Measurements from ENCODE around the gene BAIAP2L2. TPM values are rescaled to one million over a fixed set of nuclear protein-coding genes. Genes with fewer than 3 reads are reported as not detected.

The BAIAP2L2 gene
- total and polyA plus RNA-seq, 2 experiments from 2014 or later, result 3.9 to 5.6 TPM

- Histone ChIP-seq H3K27ac (ENCODE audit: low read depth) (no peak overlapping the region), H2AFZ (no peak overlapping the region)
These were observed 71.3 kb downstream of the BAIAP2L2 start for GRCh38 chr22:38038890-38039812.

More at GRCh38 chr22:38038890-38039812, 71.3 kb downstream of the BAIAP2L2 start:
- TF ChIP-seq EZH2 (IDR thresholded peaks at IDR 0.05; ENCODE audit: low read depth, unreplicated experiment) (no peak), JUNB (IDR thresholded peaks at IDR 0.05; ENCODE audit: unreplicated experiment) (no peak), NANOG (IDR thresholded peaks at IDR 0.05; ENCODE audit: borderline replicate concordance) (no peak), POLR2AphosphoS5 (IDR thresholded peaks at IDR 0.05; ENCODE audit: low read depth) (no peak), ZNF114 (CRISPR knock-in tag; IDR thresholded peaks at IDR 0.05) (no peak), CREB1 (CRISPR knock-in tag; IDR thresholded peaks at IDR 0.05; ENCODE audit: low read depth) (no peak), ZNF462 (CRISPR knock-in tag; IDR thresholded peaks at IDR 0.05) (no peak), STAT1 (IDR thresholded peaks at IDR 0.05; ENCODE audit: unreplicated experiment) (no peak), REST (IDR thresholded peaks at IDR 0.05; ENCODE audit: unreplicated experiment) (no peak), ZNF331 (CRISPR knock-in tag; IDR thresholded peaks at IDR 0.05; ENCODE audit: low read depth) (no peak), ETS1 (IDR thresholded peaks at IDR 0.05) (no peak), CTCF (conservative IDR thresholded peaks at IDR 0.05; ENCODE audit: low read depth in 2 of 2) (no peak), EZH2phosphoT487 (IDR thresholded peaks at IDR 0.05; ENCODE audit: unreplicated experiment) (no peak)
- no peak for ATAC-seq
- H3K4me2 ChIP-seq, result no peak overlapping the region
- Mint-ChIP-seq H3K4me3 (no peak overlapping the region; the same call in 2 of the 3 replicates), H3K27me3 (ENCODE audit: insufficient read depth, low read depth, poor library complexity) (peaks cover 13% of the 10 kb centered on the region), H3K9me3 (no peaks in the 10 kb centered on the region; the same call in 2 of the 3 replicates), H3K4me1 (peaks cover 13% of the 10 kb centered on the region), H3K27ac (no peak overlapping the region), H3K36me3 (ENCODE audit: low read depth) (no peaks in the 10 kb centered on the region; the same call in 2 of the 3 replicates)
- H3F3A ChIP-seq (replicated peaks; ENCODE audit: low read depth), result 0 out of 2 replicates have a peak, but pooled peaks cover 3% of the 10 kb centered on the region
- DNase-seq (ENCODE audit: low spot score), result no peak
- H3K27me3 ChIP-seq (ENCODE audit: insufficient read depth), result no peaks in the 10 kb centered on the region
- H3K79me2 ChIP-seq (replicated peaks; ENCODE audit: insufficient read depth), result no peaks in the 10 kb centered on the region
- H3K36me3 ChIP-seq (ENCODE audit: insufficient read depth), result no peaks in the 10 kb centered on the region
- no peaks in the 10 kb centered on the region for H4K20me1 ChIP-seq (replicated peaks; ENCODE audit: insufficient read depth)
- peaks cover 8% of the 10 kb centered on the region; the same call in 1 of the 2 replicates for H3K4me1 ChIP-seq (ENCODE audit: insufficient read depth)
- H3K4me3 ChIP-seq, result no peak overlapping the region
- no peaks in the 10 kb centered on the region for H3K9me2 ChIP-seq (ENCODE audit: insufficient read depth)
